A549 treated with DMSO at 1 μM for 4 hours (cell line): ENCODE results near the gene FRMD7. TPM values are rescaled to one million over a fixed set of nuclear protein-coding genes. Genes with fewer than 3 reads are reported as not detected.

Experiments used
- total RNA-seq: library from RNA; stranded (reverse); fragments of 200-300 nt; extraction: Qiagen RNA extraction; gene quantifications from 5 replicates; pipeline ENCODE4 v1.2.3, GENCODE V29; 2022; ENCODE audit warnings: low read depth

FRMD7 gene
- total RNA-seq = not detected in 5 replicates

GRCh38 chrX:132127743-132128142 lies at the start of gene FRMD7:
Gene FRMD7, minus strand, starts transcription at chrX:132128020. Its CDS starts 176 bp downstream, at chrX:132127844.

Other genes starting within 250 kb of the FRMD7 start
- 9.6 to 12.5 TPM (median 12.0 TPM) in 5 replicates for gene STK26, start 104.7 kb downstream of the FRMD7 start, total RNA-seq
- 25.4 to 44.7 TPM (median 30.7 TPM) in 5 replicates for gene RAP2C, start 91.4 kb upstream of the FRMD7 start, total RNA-seq